Endometrial microvascular endothelial cells (primary cell): Measurements from ENCODE around the gene CAVIN4. TPM values are rescaled to one million over a fixed set of nuclear protein-coding genes. Genes with fewer than 3 reads are reported as not detected.

Experiments
- in situ Hi-C: cut with HindIII; loops from 2 replicates; pipeline ENCODE4 v1.10.0; 2017; ENCODE audit warnings: low sequenced_read_pairs, low pct_unique_long_range_greater_than_20kb; ENCODE audit errors: inconsistent ontology term
- total RNA-seq: library from RNA; depleted of rRNA; stranded (reverse); fragments of >200 nt; gene quantifications from one replicate; pipeline ENCODE4 v1.2.3, GENCODE V29; 2015; ENCODE audit errors: inconsistent ontology term

Gene CAVIN4
- total RNA-seq, 1 donor from 2014 or later = 0.74 TPM

DNA sequence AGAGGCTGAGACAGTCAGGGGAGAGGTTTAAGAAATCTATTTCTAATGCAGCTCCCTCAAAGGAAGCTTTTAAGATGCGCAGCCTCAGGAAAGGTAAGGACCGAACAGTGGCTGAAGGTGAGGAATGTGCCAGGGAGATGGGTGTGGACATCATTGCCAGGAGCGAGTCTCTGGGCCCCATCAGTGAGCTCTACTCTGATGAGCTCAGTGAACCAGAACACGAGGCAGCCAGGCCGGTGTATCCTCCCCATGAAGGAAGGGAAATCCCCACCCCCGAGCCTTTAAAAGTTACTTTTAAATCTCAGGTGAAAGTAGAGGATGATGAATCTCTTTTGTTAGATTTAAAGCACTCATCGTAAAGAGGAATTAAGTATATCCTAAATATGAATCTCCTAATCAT lies 8.2 kb downstream of the CAVIN4 start:
- in situ Hi-C loops = no loop called here

- in situ Hi-C loops = no loop called here
These were observed 9.5 kb downstream of the CAVIN4 start for GRCh38 chr9:100587375-100587774.

- in situ Hi-C loops = no loop called here
These were observed 11.7 kb downstream of the CAVIN4 start for GRCh38 chr9:100589582-100589981.

DNA sequence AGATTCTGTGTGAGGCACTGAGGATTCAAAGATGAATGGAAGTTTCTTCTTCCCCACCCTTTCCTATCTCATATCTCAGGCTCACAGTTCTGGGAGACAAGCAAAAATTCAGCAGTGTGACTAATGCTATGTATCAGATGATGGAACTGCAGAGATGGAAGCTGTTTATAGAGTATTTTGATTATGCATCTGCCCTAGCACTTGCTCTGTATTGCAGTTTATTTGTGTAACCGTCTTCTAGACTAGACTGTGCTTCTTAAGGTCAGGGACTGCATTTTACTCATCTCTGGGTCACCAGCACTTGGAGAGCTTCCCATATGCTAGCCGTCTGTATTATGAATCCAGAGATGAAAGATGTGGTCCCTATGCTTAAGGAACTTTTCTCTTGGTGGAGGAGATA lies 12.6 kb downstream of the CAVIN4 start:
- in situ Hi-C loops = no loop called here

- in situ Hi-C loops = no loop called here
These were observed 13.3 kb downstream of the CAVIN4 start for GRCh38 chr9:100591139-100591538.

DNA sequence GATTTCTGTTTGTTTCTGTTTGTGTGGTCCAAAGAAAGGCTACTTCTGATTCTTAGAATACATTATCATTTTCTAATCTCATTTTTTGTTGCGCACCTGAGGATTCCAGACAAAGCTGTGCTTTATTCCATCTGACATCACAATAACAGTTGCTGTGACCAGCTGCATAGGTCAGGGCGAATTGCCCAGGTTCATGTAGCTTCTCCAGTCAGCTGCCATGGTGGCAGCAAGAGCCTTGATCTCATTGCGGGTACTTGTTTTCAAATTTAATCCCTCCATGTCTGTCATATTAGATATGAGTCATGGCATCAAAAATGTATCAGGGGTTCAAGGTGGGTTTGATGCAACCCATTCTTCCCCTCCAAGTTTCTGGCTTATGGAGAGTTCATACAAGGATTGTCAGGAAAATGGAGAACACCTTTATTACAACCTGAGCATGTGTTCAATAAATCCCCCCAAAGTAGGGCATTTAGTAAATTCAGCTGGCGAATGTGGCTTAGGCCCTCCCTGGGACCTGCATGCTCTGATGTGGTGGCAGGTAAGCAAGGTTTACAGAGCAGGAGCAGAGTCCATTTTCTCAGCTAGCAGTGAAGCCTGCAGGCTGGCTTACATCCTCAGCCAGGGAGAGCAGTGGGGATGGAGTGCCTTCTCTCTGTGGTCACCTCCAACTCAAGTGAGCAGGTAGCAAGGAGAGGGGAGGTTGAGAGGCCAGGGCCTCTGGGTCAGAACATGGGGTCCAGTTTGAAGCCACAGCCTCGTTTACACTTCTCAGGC lies 13.9 kb downstream of the CAVIN4 start:
- in situ Hi-C loops = no loop called here

DNA sequence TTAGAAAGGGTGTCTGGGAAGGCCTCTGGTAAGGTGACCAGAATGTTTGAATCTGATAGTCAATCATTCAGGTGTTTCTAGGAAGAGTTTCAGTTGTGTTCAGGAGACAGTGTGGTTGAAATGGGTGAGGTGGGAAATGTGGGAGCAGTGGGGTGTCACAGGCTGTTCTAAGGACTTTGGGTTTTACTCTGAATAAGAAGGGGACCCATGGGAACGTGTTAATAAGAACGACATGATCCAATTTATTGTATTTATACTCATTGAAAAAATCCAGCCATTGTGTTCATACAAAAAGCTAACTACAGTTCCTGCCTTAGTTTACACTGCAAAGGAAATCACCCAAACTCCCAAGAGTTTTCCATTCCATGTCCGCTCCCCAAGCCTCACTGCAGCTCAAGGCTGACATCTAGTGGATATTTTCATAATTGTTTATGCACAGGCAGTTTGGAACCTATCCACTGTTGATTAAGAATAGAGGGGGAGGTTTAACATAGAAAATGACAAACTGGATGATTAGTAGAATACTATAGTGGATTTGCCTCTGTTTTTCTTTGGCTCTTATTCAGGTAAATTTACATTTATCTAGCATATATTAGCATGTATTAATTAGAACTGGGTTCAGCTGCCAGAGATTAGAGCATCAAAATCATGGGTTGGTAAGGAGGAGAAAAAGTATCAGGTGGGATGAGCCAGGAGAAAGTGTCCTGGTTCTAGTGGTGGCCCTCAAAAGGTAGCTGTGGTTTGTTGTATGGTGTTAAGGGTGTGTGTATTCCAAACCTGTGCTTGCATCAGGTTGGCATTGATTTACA lies 17.7 kb downstream of the CAVIN4 start:
- in situ Hi-C loops = no loop called here

DNA sequence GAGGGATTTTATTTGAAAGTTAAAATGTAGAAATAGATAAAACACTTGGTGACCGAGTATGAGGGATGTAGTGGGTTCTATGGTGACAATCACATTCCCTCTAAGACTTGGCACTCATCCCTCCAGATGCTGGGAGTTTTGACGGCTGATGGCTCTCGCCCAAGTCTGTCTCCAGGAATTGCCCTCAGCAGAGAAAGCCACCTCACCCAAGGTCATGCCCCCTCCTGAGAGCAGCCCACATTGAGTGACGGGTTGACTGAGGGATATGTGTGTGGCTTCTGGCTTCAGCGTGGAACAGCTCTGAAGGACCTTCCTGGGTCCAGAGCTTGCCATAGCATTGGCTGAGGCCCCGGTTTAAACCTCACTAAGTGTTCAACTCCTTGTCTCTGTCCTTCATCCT lies 19.4 kb downstream of the CAVIN4 start:
- in situ Hi-C loops = no loop called here

DNA sequence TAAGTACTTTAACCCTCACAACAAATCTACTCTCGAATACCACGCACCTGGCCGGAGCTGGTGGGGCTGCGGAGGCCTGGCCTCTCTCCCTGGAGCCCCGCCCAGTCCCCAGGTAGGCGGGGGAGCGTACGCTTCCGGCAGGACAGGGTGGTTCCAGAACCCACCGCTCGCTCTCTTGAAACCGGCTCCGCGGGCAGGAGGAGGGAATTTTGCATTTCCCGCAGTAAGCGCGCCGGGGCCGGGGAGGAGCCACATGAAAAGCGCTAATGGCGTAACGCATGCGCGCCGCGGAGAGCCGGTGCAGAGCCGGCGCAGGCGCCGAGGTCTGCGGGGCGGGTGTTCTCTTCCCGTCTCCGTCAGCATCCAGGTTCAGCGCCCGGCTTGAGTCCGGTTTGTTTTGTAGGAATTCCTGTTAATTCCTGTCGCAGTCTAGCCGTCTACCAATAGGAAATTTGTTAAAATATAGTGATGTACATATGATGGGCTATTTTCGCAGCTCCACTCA lies 20.8 kb downstream of the CAVIN4 start:
- in situ Hi-C loops = no loop called here

DNA sequence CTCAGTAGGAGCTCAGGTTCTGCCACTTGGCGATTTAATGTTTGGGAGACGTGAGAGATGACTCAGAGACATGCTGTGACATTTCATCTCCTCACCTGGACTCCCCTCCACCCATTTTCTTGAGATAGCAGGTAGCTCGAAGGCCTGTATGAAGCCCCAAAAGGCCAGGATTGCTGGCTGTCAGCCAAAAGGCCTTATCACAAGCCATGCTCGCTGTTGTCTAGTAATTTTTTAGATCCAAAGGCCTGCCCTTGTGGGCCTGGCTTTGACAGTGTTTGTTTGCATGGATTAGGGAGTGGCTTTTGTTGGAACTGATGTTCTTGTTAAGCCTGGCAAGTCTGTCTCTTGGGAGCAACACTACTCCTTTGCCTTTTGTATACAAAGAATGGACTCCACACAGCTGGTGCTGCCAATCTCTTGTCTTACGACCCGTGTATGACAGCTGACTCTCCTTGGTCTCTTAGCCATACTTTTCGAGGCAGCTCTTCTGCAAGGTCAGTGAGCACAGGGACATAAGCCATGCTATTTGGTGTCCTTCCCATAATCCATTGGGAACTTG lies 22.7 kb downstream of the CAVIN4 start:
- in situ Hi-C loops = no loop called here

DNA sequence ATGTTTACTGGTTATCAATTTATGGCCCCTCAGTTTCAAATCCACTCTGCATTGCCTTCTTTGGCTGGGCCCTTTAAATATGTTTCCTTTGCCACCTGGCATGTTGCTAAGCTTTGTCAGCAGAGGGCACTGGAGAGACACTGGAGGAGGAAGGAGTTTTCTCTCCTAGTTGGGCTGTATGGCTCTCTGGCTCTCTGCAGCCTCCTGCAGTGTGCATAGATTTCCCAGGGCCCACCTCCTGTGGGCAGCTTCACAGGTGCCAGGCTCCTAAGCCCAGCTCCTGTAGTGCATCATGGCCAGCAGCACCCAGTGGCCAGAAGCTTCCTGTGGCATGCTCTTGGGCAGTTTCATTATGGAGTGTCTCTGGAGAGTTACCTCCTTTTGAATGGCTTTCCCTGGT lies 23.3 kb downstream of the CAVIN4 start:
- in situ Hi-C loops = no loop called here

- in situ Hi-C loops = no loop called here
These were observed 24.5 kb downstream of the CAVIN4 start for GRCh38 chr9:100602342-100602801.

- in situ Hi-C loops = no loop called here
These were observed 27.5 kb downstream of the CAVIN4 start for GRCh38 chr9:100605405-100605804.

GRCh38 chr9:100619194-100619593 lies 41.3 kb downstream of the CAVIN4 start:
- in situ Hi-C loops = no loop called here

DNA sequence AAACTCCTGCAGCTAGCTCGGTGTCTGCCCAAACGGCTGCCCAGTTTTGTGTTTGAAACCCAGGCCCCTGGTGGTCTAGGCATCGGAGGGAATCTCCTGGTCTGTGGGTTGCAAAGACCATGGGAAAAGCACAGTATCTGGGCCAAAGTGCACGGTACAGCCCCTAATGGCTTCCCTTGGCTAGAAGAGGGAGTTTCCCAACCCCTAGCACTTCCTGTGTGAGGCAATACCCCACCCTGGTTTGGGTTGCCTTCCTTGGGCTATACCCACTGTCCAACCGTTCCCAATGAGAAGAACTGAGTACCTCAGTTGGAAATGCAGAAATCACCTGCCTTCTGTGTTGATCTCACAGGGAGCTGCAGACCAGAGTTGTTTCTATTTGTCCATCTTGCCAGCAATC lies 41.8 kb downstream of the CAVIN4 start:
- in situ Hi-C loops = no loop called here

DNA sequence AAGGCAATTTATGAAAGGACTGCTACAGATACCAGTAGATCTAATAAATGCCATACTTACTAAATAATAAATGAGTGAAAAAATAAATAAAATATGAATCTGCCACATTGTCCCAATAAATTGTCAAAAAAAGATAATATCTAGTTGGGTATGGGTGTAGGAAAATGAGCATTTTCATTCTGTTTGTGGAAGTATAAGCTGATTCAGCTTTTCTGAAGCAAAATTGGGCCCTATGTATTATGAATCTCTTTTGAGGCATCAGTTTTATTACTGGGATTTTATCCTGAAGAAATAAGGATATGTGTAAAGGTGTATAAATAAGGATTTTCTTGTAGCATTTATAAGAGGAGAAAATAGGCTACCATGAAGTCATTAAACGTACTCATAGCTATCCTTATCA lies 46.1 kb downstream of the CAVIN4 start:
- in situ Hi-C loops = no loop called here

GRCh38 chr9:100626949-100627348 lies 49.1 kb downstream of the CAVIN4 start:
- in situ Hi-C loops = no loop called here

DNA sequence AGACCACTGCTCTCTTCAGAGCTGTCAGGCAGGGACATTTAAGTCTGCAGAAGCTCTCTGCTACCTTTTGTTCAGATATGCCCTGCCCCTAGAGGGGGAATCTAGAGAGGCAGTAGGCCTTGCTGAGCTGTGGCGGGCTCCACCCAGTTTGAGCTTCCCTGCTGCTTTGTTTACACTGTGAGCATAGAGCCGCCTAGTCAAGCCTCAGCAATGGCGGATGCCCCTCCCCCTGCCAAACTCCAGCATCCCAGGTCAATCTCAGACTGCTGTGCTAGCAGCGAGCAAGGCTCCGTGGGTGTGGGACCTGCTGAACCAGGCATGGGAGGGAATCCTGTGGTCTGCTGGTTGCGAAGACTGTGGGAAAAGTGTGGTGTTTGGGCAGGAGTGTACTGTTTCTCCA lies 59.9 kb downstream of the CAVIN4 start:
- in situ Hi-C loops = no loop called here
